Adrenal gland (tissue), 12 donors: ENCODE data around the gene CACNA1C. TPM values are rescaled to one million over a fixed set of nuclear protein-coding genes. Genes with fewer than 3 reads are reported as not detected.
"Not testable (repeated sequence)": the region's sequence is repeated elsewhere in the genome, so short reads cannot be mapped to it uniquely, and the experiment has no call there.

Source experiments
- DNase-seq, 7 donors: peaks; one replicate each; pipeline ENCODE4 v3.0.0-alpha.2; 2019 to 2020
- H3K27ac ChIP-seq, 5 donors: fragments of 200-600 bp; sonication (generic) in 4 of 5; 1 replicate in 3 of 5; 2 replicates in 2 of 5; pipeline versions ENCODE4 v1.5.1 to v1.8.0; 2016 to 2020; ENCODE audit warnings: mild to moderate bottlenecking in 1 of 5
- H3K27me3 ChIP-seq: fragments of 200-600 bp; 2 replicates; pipeline ENCODE4 v1.8.0; 2021
- H3K36me3 ChIP-seq, 2 donors: fragments of 200-600 bp; replicated peaks in 1 of 2; 1 replicate in 1 of 2; 2 replicates in 1 of 2; pipeline versions ENCODE4 v1.5.1 to v1.8.0; 2018 to 2022
- H3K4me1 ChIP-seq, 2 donors: fragments of 200-600 bp; replicated peaks in 1 of 2; 1 replicate in 1 of 2; 2 replicates in 1 of 2; pipeline versions ENCODE4 v1.5.1 to v1.8.0; 2018 to 2021
- H3K4me3 ChIP-seq, 4 donors: fragments of 200-600 bp; sonication (generic) in 3 of 4; one replicate each; pipeline ENCODE4 v1.5.1; 2016 to 2018
- H3K9me3 ChIP-seq, 3 donors: fragments of 200-600 bp; sonication (generic) in 1 of 3; replicated peaks in 1 of 3; 1 replicate in 2 of 3; 2 replicates in 1 of 3; pipeline versions ENCODE4 v1.5.1 to v1.8.0; 2016 to 2021
- POLR2A ChIP-seq, 2 donors: fragments of 450-650 bp; IDR thresholded peaks; one replicate each; pipeline ENCODE4 v1.6.1; 2017; ENCODE audit warnings: antibody characterized with exemption in 2 of 2, mild to moderate bottlenecking in 2 of 2, moderate library complexity in 1 of 2
- WGBS, 4 donors: extraction: QIAGEN DNeasy Blood & Tissue Kit in 2 of 4; methylation state at CpG; one replicate each; pipeline versions ENCODE4 v1.1.5 to v1.1.7; 2013 to 2017; 5-methylcytosine and 5-hydroxymethylcytosine counted together
- intact Hi-C, 2 donors: fragments of 100-400 bp; cut with DNase I; formaldehyde crosslinking; loops; one replicate each; pipeline versions ENCODE4 v1.14.1 to v1.15.0; 2022 to 2023
- polyA plus RNA-seq, 3 donors: library from polyadenylated mRNA; stranded (reverse); fragments of 200-250 nt in 2 of 3; fragments of 350-450 nt in 1 of 3; fragmentation: Illumina TruSeq in 1 of 3; extraction: RNeasy Lipid Tissue Mini Kit (QIAGEN cat#74804) in 1 of 3; gene quantifications; one replicate each; pipeline ENCODE4 v1.2.3, GENCODE V29; 2013 to 2014
- total RNA-seq, 9 donors: library from RNA; depleted of rRNA in 4 of 9; stranded (reverse); fragments of >200 nt in 4 of 9; fragments of 120-200 nt in 1 of 9; fragmentation: NEBNext Ultra II Directional in 1 of 9; extraction: Animal tissue kit (Norgen Biotek cat#: 25700) in 1 of 9; gene quantifications; one replicate each; pipeline versions ENCODE4 v1.1.0 to v1.2.4, GENCODE V29; 2013 to 2023
- TF ChIP-seq, protein P1 (sequence below), 6 experiments: fragments of 450-650 bp in 4 of 6; fragments of 200-600 bp in 2 of 6; sonication (generic) in 1 of 6; IDR thresholded peaks; 1 replicate in 5 of 6; 2 replicates in 1 of 6; pipeline versions ENCODE4 v1.5.1 to v1.8.0; 2016 to 2021; ENCODE audit warnings: antibody characterized with exemption in 6 of 6, mild to moderate bottlenecking in 2 of 6, moderate library complexity in 1 of 6
- donor health status: healthy with polysubstance abuse.
- donor health status: Bipolar disorder and iron deficiency.
- donor health status: DM: yes; HTN: yes; CAD: no.
- donor health status: DM: no; HTN: no; CAD: no.
- donor health status: DM: no; HTN: no; CAD: no.
- donor health status: DM: yes; HTN: yes; CAD: no.

CACNA1C gene
- total and polyA plus RNA-seq, 12 donors: 1.4 to 5.8 (median 3.5) TPM

GRCh38 chr12:2099595-2099994 is 46.8 kb downstream of the CACNA1C start:
- DNase-seq: no peak
- Histone ChIP-seq H3K4me3 (no peak overlapping the region), H3K36me3 (no peaks in the 10 kb centered on the region), H3K9me3 (no peaks in the 10 kb centered on the region), H3K27ac (no peak overlapping the region), H3K4me1 (no peaks in the 10 kb centered on the region), H3K27me3 (no peaks in the 10 kb centered on the region)
- WGBS, 4 donors: 69 to 89% (median 81%) methylated on average over 4 of the region's 4 CpGs
- TF ChIP-seq, protein P1, sequence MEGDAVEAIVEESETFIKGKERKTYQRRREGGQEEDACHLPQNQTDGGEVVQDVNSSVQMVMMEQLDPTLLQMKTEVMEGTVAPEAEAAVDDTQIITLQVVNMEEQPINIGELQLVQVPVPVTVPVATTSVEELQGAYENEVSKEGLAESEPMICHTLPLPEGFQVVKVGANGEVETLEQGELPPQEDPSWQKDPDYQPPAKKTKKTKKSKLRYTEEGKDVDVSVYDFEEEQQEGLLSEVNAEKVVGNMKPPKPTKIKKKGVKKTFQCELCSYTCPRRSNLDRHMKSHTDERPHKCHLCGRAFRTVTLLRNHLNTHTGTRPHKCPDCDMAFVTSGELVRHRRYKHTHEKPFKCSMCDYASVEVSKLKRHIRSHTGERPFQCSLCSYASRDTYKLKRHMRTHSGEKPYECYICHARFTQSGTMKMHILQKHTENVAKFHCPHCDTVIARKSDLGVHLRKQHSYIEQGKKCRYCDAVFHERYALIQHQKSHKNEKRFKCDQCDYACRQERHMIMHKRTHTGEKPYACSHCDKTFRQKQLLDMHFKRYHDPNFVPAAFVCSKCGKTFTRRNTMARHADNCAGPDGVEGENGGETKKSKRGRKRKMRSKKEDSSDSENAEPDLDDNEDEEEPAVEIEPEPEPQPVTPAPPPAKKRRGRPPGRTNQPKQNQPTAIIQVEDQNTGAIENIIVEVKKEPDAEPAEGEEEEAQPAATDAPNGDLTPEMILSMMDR (IDR thresholded peaks at IDR 0.05): no peak
- no peak for TF ChIP-seq POLR2A (IDR thresholded peaks at IDR 0.05)
- intact Hi-C loops: no loop called here

- intact Hi-C loops: no loop called here
- Histone ChIP-seq H3K4me3 (no peak overlapping the region), H3K27ac (no peak overlapping the region), H3K9me3 (no peaks in the 10 kb centered on the region), H3K36me3 (no peaks in the 10 kb centered on the region), H3K27me3 (no peaks in the 10 kb centered on the region), H3K4me1 (no peaks in the 10 kb centered on the region)
- TF ChIP-seq POLR2A (IDR thresholded peaks at IDR 0.05): no peak
- TF ChIP-seq, protein P1 (IDR thresholded peaks at IDR 0.05): no peak
- WGBS, 4 donors: 87 to 94% (median 91%) methylated on average over 9 to 16 of the region's 16 CpGs
- no peak for DNase-seq
Observed at GRCh38 chr12:2101359-2101758, 48.6 kb downstream of the CACNA1C start.

GRCh38 chr12:2101771-2102170 is 49.0 kb downstream of the CACNA1C start:
- Histone ChIP-seq H3K4me1 (no peaks in the 10 kb centered on the region), H3K9me3 (no peaks in the 10 kb centered on the region), H3K27me3 (no peaks in the 10 kb centered on the region), H3K27ac (no peak overlapping the region), H3K4me3 (no peak overlapping the region), H3K36me3 (no peaks in the 10 kb centered on the region)
- WGBS, 4 donors: 41 to 74% (median 46%) methylated on average over 3 of the region's 3 CpGs
- TF ChIP-seq, protein P1 (IDR thresholded peaks at IDR 0.05): no peak
- no peak for TF ChIP-seq POLR2A (IDR thresholded peaks at IDR 0.05)
- intact Hi-C loops: no loop called here
- DNase-seq: no peak

DNA sequence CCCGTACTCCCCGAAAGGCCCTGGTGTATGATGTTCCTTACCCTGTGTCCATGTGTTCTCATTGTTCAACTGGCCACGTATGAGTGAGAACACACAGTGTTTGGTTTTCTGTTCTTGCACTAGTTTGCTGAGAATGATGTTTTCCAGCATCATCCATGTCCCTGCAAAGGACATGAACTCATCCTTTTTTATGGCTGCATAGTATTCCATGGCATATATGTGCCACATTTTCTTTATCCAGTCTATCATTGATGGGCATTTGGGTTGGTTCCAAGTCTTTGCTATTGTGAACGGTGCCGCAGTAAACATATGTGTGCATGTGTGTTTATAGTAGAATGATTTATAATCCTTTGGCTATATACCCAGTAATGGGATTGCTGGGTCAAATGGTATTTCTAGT is 49.9 kb downstream of the CACNA1C start:
- DNase-seq, H3K27ac ChIP-seq, H3K27me3 ChIP-seq, H3K9me3 ChIP-seq, intact Hi-C loops, H3K4me1 ChIP-seq, H3K36me3 ChIP-seq, H3K4me3 ChIP-seq: not testable (repeated sequence)
- 79 to 92% (median 86%) methylated on average over 5 of the region's 5 CpGs for WGBS, 4 donors

DNA sequence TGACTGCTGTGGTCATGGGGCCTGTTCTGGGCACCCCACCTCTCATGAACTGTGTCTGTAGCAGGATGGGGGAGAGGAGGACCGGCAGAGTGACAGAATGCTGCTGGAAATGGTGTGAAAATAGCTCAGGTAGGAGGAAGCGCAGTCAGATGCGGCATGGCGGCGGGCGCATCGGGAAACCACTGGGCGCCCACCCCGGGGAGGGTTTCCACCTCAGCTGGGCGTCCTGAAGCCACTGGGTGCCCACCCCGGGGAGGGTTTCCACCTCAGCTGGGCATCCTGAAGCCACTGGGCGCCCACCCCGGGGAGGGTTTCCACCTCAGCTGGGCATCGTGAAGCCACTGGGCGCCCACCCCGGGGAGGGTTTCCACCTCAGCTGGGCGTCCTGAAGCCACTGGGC is 52.6 kb downstream of the CACNA1C start:
- DNase-seq, H3K36me3 ChIP-seq, H3K9me3 ChIP-seq, H3K27ac ChIP-seq, H3K4me3 ChIP-seq, intact Hi-C loops, H3K27me3 ChIP-seq, H3K4me1 ChIP-seq: not testable (repeated sequence)
- 90 to 96% (median 93%) methylated on average over 11 to 17 of the region's 17 CpGs for WGBS, 4 donors
